H1 (cell line): ENCODE measurements around the gene CEP70. TPM values are rescaled to one million over a fixed set of nuclear protein-coding genes. Genes with fewer than 3 reads are reported as not detected.

Source experiments
- CTCF ChIA-PET: fragments of 300-600 bp; sonication (Branson Sonifier 250); formaldehyde crosslinking; loops from one replicate; lab custom pipeline; 2021; ENCODE audit not compliant: partially characterized antibody; lab: Charles Lee
- POLR2A ChIA-PET: fragments of 300-600 bp; sonication (Branson Sonifier 250); formaldehyde crosslinking; loops from one replicate; lab custom pipeline; 2021; ENCODE audit warnings: inconsistent platforms; ENCODE audit not compliant: partially characterized antibody; lab: Charles Lee
- DNase-seq, 2 experiments: peaks; one replicate each; pipeline versions ENCODE4 v3.0.0 to v3.0.0-alpha.2; 2010 to 2022; ENCODE audit warnings: low spot score in 2 of 2, low read depth in 1 of 2, mixed read lengths in 1 of 2
- FAIRE-seq: peaks from 2 replicates; lab custom pipeline; 2011; peaks lifted over from hg19 to GRCh38; lab: Jason Lieb, UNC
- H2AFZ ChIP-seq: 2 replicates; pipeline ENCODE4 v1.8.1; 2012; ENCODE audit warnings: low read length, inconsistent platforms
- H2AK5ac ChIP-seq: 2 replicates; pipeline ENCODE4 v1.6.1; 2013; ENCODE audit warnings: low read depth, low read length
- H2BK120ac ChIP-seq: replicated peaks from 2 replicates; pipeline ENCODE3; 2013; ENCODE audit warnings: low read depth, low read length, inconsistent platforms
- H2BK12ac ChIP-seq: 2 replicates; pipeline ENCODE4 v1.6.1; 2013; ENCODE audit warnings: low read depth, low read length
- H2BK15ac ChIP-seq: 2 replicates; pipeline ENCODE4 v1.6.1; 2013; ENCODE audit warnings: low read length
- H2BK20ac ChIP-seq: 2 replicates; pipeline ENCODE4 v1.6.1; 2013; ENCODE audit warnings: low read length
- H2BK5ac ChIP-seq: 2 replicates; pipeline ENCODE4 v1.6.1; 2013; ENCODE audit warnings: low read depth, low read length
- H3K14ac ChIP-seq: 2 replicates; pipeline ENCODE4 v1.6.1; 2013; ENCODE audit warnings: inconsistent platforms; ENCODE audit not compliant: insufficient read length
- H3K18ac ChIP-seq: 2 replicates; pipeline ENCODE4 v1.6.1; 2013; ENCODE audit warnings: low read length; ENCODE audit errors: extremely low read depth
- H3K23ac ChIP-seq: 2 replicates; pipeline ENCODE4 v1.6.1; 2013; ENCODE audit warnings: inconsistent platforms; ENCODE audit not compliant: insufficient read length
- H3K23me2 ChIP-seq: 2 replicates; pipeline ENCODE4 v1.6.1; 2013; ENCODE audit warnings: low read depth, low read length
- H3K27ac ChIP-seq: 2 replicates; pipeline ENCODE4 v1.6.1; 2011; ENCODE audit warnings: low read depth, low read length, inconsistent platforms
- H3K27me3 ChIP-seq, 4 experiments: replicated peaks in 1 of 4; 1 replicate in 1 of 4; 2 replicates in 3 of 4; pipeline versions ENCODE4 v1.6.1 to v1.8.1; 2011 to 2013; ENCODE audit warnings: low read length in 3 of 4, mild to moderate bottlenecking in 3 of 4, inconsistent platforms in 2 of 4, mixed read lengths in 2 of 4, moderate library complexity in 1 of 4; ENCODE audit not compliant: control insufficient read depth in 3 of 4, insufficient read depth in 3 of 4; ENCODE audit errors: extremely low read depth in 1 of 4
- H3K36me3 ChIP-seq, 4 experiments: 2 replicates each; pipeline versions ENCODE4 v1.6.1 to v1.8.1; 2011 to 2013; ENCODE audit warnings: mild to moderate bottlenecking in 4 of 4, low read length in 3 of 4, moderate library complexity in 2 of 4, control low read depth in 1 of 4, inconsistent platforms in 1 of 4; ENCODE audit not compliant: insufficient read depth in 4 of 4, control insufficient read depth in 2 of 4
- H3K4ac ChIP-seq: replicated peaks from 2 replicates; pipeline ENCODE3; 2013; ENCODE audit warnings: low read length, low read depth, mixed read lengths, inconsistent platforms; ENCODE audit not compliant: insufficient read length
- H3K4me1 ChIP-seq, 4 experiments: replicated peaks in 1 of 4; 1 replicate in 1 of 4; 2 replicates in 3 of 4; pipeline versions ENCODE4 v1.6.1 to v1.8.1; 2011 to 2013; ENCODE audit warnings: low read length in 3 of 4, inconsistent platforms in 2 of 4, mixed read lengths in 1 of 4; ENCODE audit not compliant: insufficient read depth in 4 of 4, control insufficient read depth in 3 of 4
- H3K4me2 ChIP-seq, 2 experiments: 2 replicates each; pipeline versions ENCODE4 v1.6.1 to v1.8.1; 2011 to 2013; ENCODE audit warnings: low read depth in 2 of 2, low read length in 2 of 2, control low read depth in 1 of 2, inconsistent platforms in 1 of 2, mild to moderate bottlenecking in 1 of 2; ENCODE audit not compliant: insufficient read depth in 1 of 2
- H3K4me3 ChIP-seq, 4 experiments: fragments of 200-600, 300-600 bp in 1 of 4; sonication (generic), shearing (Covaris generic), sonication (Bioruptor Twin) in 1 of 4; 2 replicates each; pipeline versions ENCODE4 v1.5.1 to v1.8.1; 2011 to 2016; ENCODE audit warnings: low read length in 4 of 4, low read depth in 3 of 4, control low read depth in 2 of 4, inconsistent platforms in 2 of 4, mild to moderate bottlenecking in 2 of 4, mixed read lengths in 1 of 4, moderate library complexity in 1 of 4; ENCODE audit not compliant: insufficient read depth in 2 of 4; ENCODE audit errors: extremely low read depth in 1 of 4
- H3K56ac ChIP-seq: replicated peaks from 2 replicates; pipeline ENCODE3; 2013; ENCODE audit warnings: low read depth, mild to moderate bottlenecking, mixed read lengths, low read length, inconsistent platforms; ENCODE audit not compliant: insufficient read length
- H3K79me1 ChIP-seq: 2 replicates; pipeline ENCODE4 v1.6.1; 2013; ENCODE audit warnings: low read depth, low read length, control low read depth
- H3K79me2 ChIP-seq, 2 experiments: 2 replicates each; pipeline versions ENCODE4 v1.6.1 to v1.8.1; 2012 to 2013; ENCODE audit warnings: low read length in 2 of 2, mild to moderate bottlenecking in 2 of 2, inconsistent platforms in 1 of 2; ENCODE audit not compliant: insufficient read depth in 2 of 2, control insufficient read depth in 1 of 2
- H3K9ac ChIP-seq, 4 experiments: replicated peaks in 1 of 4; 1 replicate in 1 of 4; 2 replicates in 3 of 4; pipeline versions ENCODE4 v1.6.1 to v1.8.1; 2011 to 2013; ENCODE audit warnings: low read depth in 3 of 4, low read length in 3 of 4, control low read depth in 2 of 4, mild to moderate bottlenecking in 2 of 4, moderate library complexity in 2 of 4, inconsistent platforms in 1 of 4; ENCODE audit errors: extremely low read depth in 1 of 4
- H3K9me3 ChIP-seq, 2 experiments: 2 replicates each; pipeline versions ENCODE4 v1.6.1 to v1.8.1; 2012 to 2013; ENCODE audit warnings: mild to moderate bottlenecking in 2 of 2, moderate library complexity in 2 of 2, control low read depth in 1 of 2, inconsistent platforms in 1 of 2, low read depth in 1 of 2, low read length in 1 of 2, mixed read lengths in 1 of 2; ENCODE audit not compliant: insufficient read depth in 2 of 2
- H4K20me1 ChIP-seq, 2 experiments: replicated peaks in 1 of 2; 2 replicates each; pipeline versions ENCODE3 to v1.8.1; 2011 to 2013; ENCODE audit warnings: inconsistent platforms in 2 of 2, low read length in 2 of 2, mild to moderate bottlenecking in 1 of 2; ENCODE audit not compliant: insufficient read depth in 2 of 2, control insufficient read depth in 1 of 2
- H4K5ac ChIP-seq: 2 replicates; pipeline ENCODE4 v1.6.1; 2013; ENCODE audit warnings: low read length, low read depth, mixed read lengths, inconsistent platforms; ENCODE audit not compliant: insufficient read length
- H4K8ac ChIP-seq: 2 replicates; pipeline ENCODE4 v1.8.0; 2013; ENCODE audit warnings: mild to moderate bottlenecking, moderate library complexity, low read length, inconsistent platforms; ENCODE audit not compliant: insufficient read depth; ENCODE audit errors: extremely low read depth
- H4K91ac ChIP-seq: replicated peaks from 2 replicates; pipeline ENCODE3; 2013; ENCODE audit warnings: low read length, mixed read lengths, inconsistent platforms; ENCODE audit not compliant: insufficient read length
- BCL11A ChIP-seq, 2 experiments: IDR thresholded peaks; one replicate each; pipeline ENCODE4 v1.6.1; 2011; ENCODE audit warnings: low read depth in 2 of 2, low read length in 2 of 2, mild to moderate bottlenecking in 2 of 2
- EP300 ChIP-seq, 2 experiments: IDR thresholded peaks; 1 replicate in 1 of 2; 2 replicates in 1 of 2; pipeline ENCODE4 v1.6.1; 2011 to 2012; ENCODE audit warnings: low read depth in 2 of 2, low read length in 2 of 2, mild to moderate bottlenecking in 2 of 2, borderline replicate concordance in 1 of 2, inconsistent platforms in 1 of 2, moderate library complexity in 1 of 2
- HDAC2 ChIP-seq, 2 experiments: fragments of 300-600 bp in 1 of 2; sonication (generic) in 1 of 2; IDR thresholded peaks; 2 replicates each; pipeline ENCODE4 v1.6.1; 2011 to 2012; ENCODE audit warnings: low read depth in 2 of 2, low read length in 2 of 2, mild to moderate bottlenecking in 2 of 2, moderate library complexity in 2 of 2, borderline replicate concordance in 1 of 2, inconsistent platforms in 1 of 2
- NANOG ChIP-seq: IDR thresholded peaks from 2 replicates; pipeline ENCODE4 v1.6.1; 2011; ENCODE audit warnings: low read length, low read depth, mild to moderate bottlenecking, inconsistent platforms; ENCODE audit not compliant: insufficient read depth, poor library complexity, severe bottlenecking
- RBBP5 ChIP-seq: IDR thresholded peaks from 2 replicates; pipeline ENCODE4 v1.7.1; 2012; ENCODE audit warnings: low read depth, mild to moderate bottlenecking, inconsistent platforms, low read length, moderate library complexity, borderline replicate concordance
- SIN3A ChIP-seq, 2 experiments: IDR thresholded peaks in 1 of 2; conservative IDR thresholded peaks in 1 of 2; 2 replicates each; pipeline ENCODE4 v1.6.1; 2011 to 2012; ENCODE audit warnings: low read length in 2 of 2, improper control_type of control experiment in 1 of 2, low read depth in 1 of 2, mild to moderate bottlenecking in 1 of 2
- SRF ChIP-seq: IDR thresholded peaks from 2 replicates; pipeline ENCODE4 v1.6.1; 2011; ENCODE audit warnings: mild to moderate bottlenecking, low read depth, low read length, moderate library complexity
- WGBS, 2 experiments: shearing (Covaris generic) in 1 of 2; methylation state at CpG; one replicate each; pipeline versions ENCODE4 v1.1.6 to v1.1.7; 2013 to 2015; ENCODE audit warnings: low lambda C conversion rate in 2 of 2, mixed read lengths in 2 of 2, inconsistent platforms in 1 of 2, low coverage in 1 of 2, missing lambda C conversion rate in 1 of 2; ENCODE audit not compliant: insufficient replicate concordance in 2 of 2, insufficient coverage in 1 of 2, insufficient read length in 1 of 2; ENCODE audit errors: extremely low coverage in 1 of 2, missing lambda C conversion rate in 1 of 2; 5-methylcytosine and 5-hydroxymethylcytosine counted together
- polyA plus RNA-seq, 7 experiments: library from polyadenylated mRNA; depleted of rRNA in 3 of 7; stranded (reverse) in 5 of 7; unstranded in 2 of 7; fragments of >200 nt in 5 of 7; fragments of 200-250 nt in 2 of 7; gene quantifications; 1 replicate in 5 of 7; 2 replicates in 1 of 7; 4 replicates in 1 of 7; pipeline versions ENCODE4 v1.2.1 to v1.2.3, GENCODE V29; 2011 to 2013; ENCODE audit warnings: missing spikeins in 2 of 7, mixed read lengths in 2 of 7
- total RNA-seq: library from RNA; stranded (reverse); fragmentation: NEBNext Ultra II Directional; extraction: Animal tissue kit (Norgen Biotek cat#: 25700); gene quantifications from 2 replicates; pipeline ENCODE4 v1.2.1, GENCODE V29; 2021
- TF ChIP-seq, protein P1 (sequence below): IDR thresholded peaks from 2 replicates; pipeline ENCODE4 v1.6.1; 2011; ENCODE audit warnings: low read length, improper control_type of control experiment

Gene CEP70
- total and polyA plus RNA-seq, 2 of the 8 experiments (the other 6 are each of a cell fraction or from before 2014, with no cell fraction given): 3.9 to 26.2 TPM

DNA sequence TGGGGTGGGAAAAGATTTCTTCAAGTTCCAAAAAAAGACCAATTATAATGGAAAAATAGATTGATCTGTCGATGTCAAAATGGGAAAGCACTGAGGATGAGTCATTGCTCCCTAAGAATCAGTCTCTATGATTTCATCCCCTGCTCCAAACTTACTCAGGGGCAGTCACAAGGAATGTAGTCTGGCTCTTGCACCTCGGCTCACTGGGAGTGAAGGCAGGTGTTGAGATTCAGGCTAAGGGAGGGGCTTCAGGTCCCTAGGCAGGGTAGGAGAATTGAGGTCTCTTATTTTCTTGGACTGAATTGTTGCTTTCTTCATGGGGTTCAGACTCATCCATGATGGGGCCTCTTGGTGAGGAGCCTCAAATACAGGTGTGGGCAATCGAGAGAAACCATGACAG, 145.4 kb downstream of the CEP70 start:
- FAIRE-seq: no peak
- Histone ChIP-seq H2AK5ac (no peak overlapping the region), H3K56ac (no peak overlapping the region), H3K9ac (no peak overlapping the region), H4K91ac (no peak overlapping the region), H3K4me3 (no peak overlapping the region), H3K23ac (no peak overlapping the region), H3K4me2 (no peak overlapping the region), H4K5ac (no peak overlapping the region), H4K8ac (no peak overlapping the region), H3K23me2 (no peaks in the 10 kb centered on the region), H3K4ac (no peak overlapping the region), H2BK15ac (no peak overlapping the region), H2BK120ac (no peak overlapping the region), H3K14ac (no peak overlapping the region), H2BK12ac (no peak overlapping the region), H3K27me3 (no peaks in the 10 kb centered on the region), H3K79me2 (no peaks in the 10 kb centered on the region), H3K9me3 (no peaks in the 10 kb centered on the region), H3K36me3 (no peaks in the 10 kb centered on the region), H4K20me1 (peaks cover 0 to 2% of the 10 kb centered on the region in 2 experiments), H3K18ac (no peak overlapping the region), H3K4me1 (peaks cover 0 to 10% (median 5%) of the 10 kb centered on the region in 4 experiments; a peak in 5 of 7 replicates), H3K79me1 (no peaks in the 10 kb centered on the region), H3K27ac (no peak overlapping the region), H2BK20ac (no peak overlapping the region), H2BK5ac (no peak overlapping the region), H2AFZ (no peak overlapping the region)
- WGBS, 2 experiments: 100% methylated on average over 3 of the region's 3 CpGs; no CpG with 5 or more reads in 1 of the 2 experiments
- POLR2A ChIA-PET: no interaction called here
- DNase-seq: no peak
- CTCF ChIA-PET: no interaction called here
- TF ChIP-seq, protein P1, sequence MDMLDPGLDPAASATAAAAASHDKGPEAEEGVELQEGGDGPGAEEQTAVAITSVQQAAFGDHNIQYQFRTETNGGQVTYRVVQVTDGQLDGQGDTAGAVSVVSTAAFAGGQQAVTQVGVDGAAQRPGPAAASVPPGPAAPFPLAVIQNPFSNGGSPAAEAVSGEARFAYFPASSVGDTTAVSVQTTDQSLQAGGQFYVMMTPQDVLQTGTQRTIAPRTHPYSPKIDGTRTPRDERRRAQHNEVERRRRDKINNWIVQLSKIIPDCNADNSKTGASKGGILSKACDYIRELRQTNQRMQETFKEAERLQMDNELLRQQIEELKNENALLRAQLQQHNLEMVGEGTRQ: no peak
- TF ChIP-seq NANOG (no peak), RBBP5 (no peak), SRF (no peak), BCL11A (IDR thresholded peaks at IDR 0.05; ENCODE audit: low read depth in 2 of 2, low read length in 2 of 2) (no peak), EP300 (IDR thresholded peaks at IDR 0.05; ENCODE audit: borderline replicate concordance in 1 of 2, low read depth in 2 of 2, low read length in 2 of 2) (no peak), SIN3A (conservative IDR thresholded peaks at IDR 0.05 in 1 of 2, IDR thresholded peaks at IDR 0.05 in 1 of 2; ENCODE audit: low read depth in 1 of 2, low read length in 2 of 2) (no peak), HDAC2 (IDR thresholded peaks at IDR 0.05; ENCODE audit: borderline replicate concordance in 1 of 2, low read depth in 2 of 2, low read length in 2 of 2) (no peak)
